GM19468 (cell line): ENCODE data around the gene VEGFA.

Experiments
- ATAC-seq: cut with Tn5 transposase; IDR thresholded peaks from one replicate; pipeline ENCODE4 v1.9.1; 2021; ENCODE audit warnings: mild to moderate bottlenecking, moderate library complexity, moderate number of reproducible peaks; ENCODE audit not compliant: unreplicated experiment; ENCODE audit errors: extremely low read depth

Gene VEGFA

GRCh38 chr6:43738877-43739641 is 31.0 kb upstream of the VEGFA start:
- no peak for ATAC-seq

GRCh38 chr6:43739642-43740091 is 30.3 kb upstream of the VEGFA start:
- no peak for ATAC-seq

GRCh38 chr6:43740321-43740960 is 29.6 kb upstream of the VEGFA start:
- ATAC-seq: no peak

- ATAC-seq: no peak
Measured at GRCh38 chr6:43740961-43741764, 28.8 kb upstream of the VEGFA start.

- ATAC-seq: no peak
Measured at GRCh38 chr6:43741829-43742228, 28.2 kb upstream of the VEGFA start.

- ATAC-seq: no peak
Measured at GRCh38 chr6:43742285-43742684, 27.7 kb upstream of the VEGFA start.

- no peak for ATAC-seq
Measured at GRCh38 chr6:43742931-43743632, 26.9 kb upstream of the VEGFA start.

GRCh38 chr6:43743682-43744381 is 26.2 kb upstream of the VEGFA start:
- ATAC-seq: no peak

- no peak for ATAC-seq
Measured at GRCh38 chr6:43744491-43744890, 25.5 kb upstream of the VEGFA start.

- ATAC-seq: no peak
Measured at GRCh38 chr6:43744931-43745727, 24.9 kb upstream of the VEGFA start.

- no peak for ATAC-seq
Measured at GRCh38 chr6:43746071-43746470, 23.9 kb upstream of the VEGFA start.

- no peak for ATAC-seq
Measured at GRCh38 chr6:43746613-43747102, 23.4 kb upstream of the VEGFA start.

- ATAC-seq: no peak
Measured at GRCh38 chr6:43747784-43748183, 22.2 kb upstream of the VEGFA start.

GRCh38 chr6:43748765-43749164 is 21.2 kb upstream of the VEGFA start:
- ATAC-seq: no peak

- ATAC-seq: no peak
Measured at GRCh38 chr6:43749461-43749860, 20.6 kb upstream of the VEGFA start.

GRCh38 chr6:43750622-43751021 is 19.4 kb upstream of the VEGFA start:
- ATAC-seq: no peak

- ATAC-seq: no peak
Measured at GRCh38 chr6:43753570-43754183, 16.3 kb upstream of the VEGFA start.

- ATAC-seq: no peak
Measured at GRCh38 chr6:43757966-43758616, 11.9 kb upstream of the VEGFA start.
